Spleen (tissue), 11 donors: ENCODE results near the gene PROM1. TPM values are rescaled to one million over a fixed set of nuclear protein-coding genes. Genes with fewer than 3 reads are reported as not detected.

Source experiments
- DNase-seq: peaks from one replicate; pipeline ENCODE4 v3.0.0-alpha.2; 2020
- H3K27ac ChIP-seq, 8 donors: fragments of 200-600 bp; sonication (generic) in 7 of 8; 1 replicate in 4 of 8; 2 replicates in 4 of 8; pipeline versions ENCODE4 v1.5.0 to v1.8.0; 2016 to 2021; ENCODE audit warnings: inconsistent platforms in 4 of 8, mild to moderate bottlenecking in 4 of 8, moderate library complexity in 1 of 8
- H3K27me3 ChIP-seq, 7 donors: fragments of 200-600 bp; sonication (generic) in 6 of 7; replicated peaks in 1 of 7; 1 replicate in 4 of 7; 2 replicates in 3 of 7; pipeline versions ENCODE4 v1.5.0 to v1.8.0; 2016 to 2021; ENCODE audit warnings: inconsistent platforms in 3 of 7, mild to moderate bottlenecking in 1 of 7
- H3K36me3 ChIP-seq, 6 donors: fragments of 200-600 bp; sonication (generic) in 5 of 6; 1 replicate in 4 of 6; 2 replicates in 2 of 6; pipeline versions ENCODE4 v1.5.0 to v1.8.0; 2016 to 2021; ENCODE audit warnings: inconsistent platforms in 2 of 6
- H3K4me1 ChIP-seq, 6 donors: fragments of 200-600 bp; sonication (generic) in 5 of 6; 1 replicate in 3 of 6; 2 replicates in 3 of 6; pipeline versions ENCODE4 v1.5.0 to v1.8.0; 2016 to 2021; ENCODE audit warnings: inconsistent platforms in 3 of 6
- H3K4me3 ChIP-seq, 8 donors: fragments of 200-600 bp; sonication (generic) in 7 of 8; 1 replicate in 4 of 8; 2 replicates in 4 of 8; pipeline versions ENCODE4 v1.5.0 to v1.8.0; 2016 to 2021; ENCODE audit warnings: inconsistent platforms in 4 of 8, mild to moderate bottlenecking in 4 of 8, moderate library complexity in 2 of 8
- H3K9me3 ChIP-seq, 8 donors: fragments of 200-600 bp; sonication (generic) in 7 of 8; 1 replicate in 4 of 8; 2 replicates in 4 of 8; pipeline versions ENCODE4 v1.5.0 to v1.8.0; 2016 to 2021; ENCODE audit warnings: inconsistent platforms in 4 of 8
- POLR2A ChIP-seq, 3 donors: fragments of 450-650 bp; IDR thresholded peaks; one replicate each; pipeline ENCODE4 v1.5.1; 2017; ENCODE audit warnings: antibody characterized with exemption in 3 of 3, mild to moderate bottlenecking in 1 of 3
- POLR2AphosphoS5 ChIP-seq, 3 donors: sonication (generic); formaldehyde crosslinking; IDR thresholded peaks; one replicate each; pipeline ENCODE4 v1.5.1; 2017; ENCODE audit warnings: antibody characterized with exemption in 3 of 3
- WGBS, 5 donors: extraction: QIAGEN DNeasy Blood & Tissue Kit in 3 of 5; methylation state at CpG; one replicate each; pipeline versions ENCODE4 v1.1.5 to v1.1.7; 2013 to 2018; 5-methylcytosine and 5-hydroxymethylcytosine counted together
- intact Hi-C: fragments of 100-400 bp; cut with DNase I; formaldehyde crosslinking; loops from one replicate; pipeline ENCODE4 v1.15.0; 2023; ENCODE audit warnings: low total_unique reads
- polyA plus RNA-seq, 3 donors: library from polyadenylated mRNA; stranded (reverse); fragments of 200-250 nt; gene quantifications; one replicate each; pipeline ENCODE4 v1.2.1, GENCODE V29; 2013
- total RNA-seq, 7 donors: library from RNA; depleted of rRNA in 3 of 7; stranded (reverse); fragments of >200 nt in 3 of 7; fragmentation: NEBNext Ultra II Directional in 4 of 7; extraction: Animal tissue kit (Norgen Biotek cat#: 25700) in 4 of 7; gene quantifications; one replicate each; pipeline versions ENCODE4 v1.1.0 to v1.2.1, GENCODE V29; 2016 to 2021
- TF ChIP-seq, protein P1 (sequence below), 11 experiments: fragments of 200-600 bp in 7 of 11; fragments of 450-650 bp in 4 of 11; sonication (generic) in 4 of 11; IDR thresholded peaks in 8 of 11; conservative IDR thresholded peaks in 3 of 11; 1 replicate in 7 of 11; 2 replicates in 4 of 11; pipeline versions ENCODE4 v1.4.0 to v1.8.0; 2016 to 2021; ENCODE audit warnings: antibody characterized with exemption in 11 of 11, inconsistent platforms in 4 of 11, mild to moderate bottlenecking in 1 of 11
- donor health status: healthy with polysubstance abuse.
- donor health status: DM: no; HTN: no; CAD: no; lungs with moderate emphysema.
- donor health status: DM: no; HTN: no; CAD: no.
- donor health status: Bipolar disorder and iron deficiency.
- donor health status: healthy.
- donor health status: DM: no; HTN: no; CAD: no.
- donor health status: DM: yes; HTN: yes; CAD: no.

The PROM1 gene
- total and polyA plus RNA-seq, 10 donors: 0.15 to 4.6 (median 0.93) TPM

DNA sequence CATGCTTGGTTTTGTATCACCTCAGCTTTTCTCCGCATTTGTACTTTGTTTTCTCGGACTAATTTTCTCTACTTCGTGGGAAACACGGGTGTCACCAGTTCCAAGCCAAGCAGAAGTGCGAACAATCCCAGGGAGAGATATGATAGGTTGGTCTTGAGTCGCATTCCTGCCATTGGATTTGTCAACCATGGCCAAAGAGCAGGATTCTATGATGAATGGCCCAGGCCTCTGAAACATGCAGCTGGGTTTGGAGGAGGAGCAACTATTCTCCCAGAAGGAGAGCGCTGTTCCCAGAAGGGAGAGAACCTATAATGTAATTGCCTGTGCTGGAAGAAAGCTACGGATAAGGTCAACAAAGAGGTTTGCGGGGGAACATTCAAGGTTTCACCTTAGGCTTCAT, 135.0 kb downstream of the PROM1 start:
- intact Hi-C loops: no loop called here
- 79 to 94% (median 92%) methylated on average over 9 of the region's 9 CpGs for WGBS, 5 donors
- H3K4me1 ChIP-seq: no peaks in the 10 kb centered on the region

DNA sequence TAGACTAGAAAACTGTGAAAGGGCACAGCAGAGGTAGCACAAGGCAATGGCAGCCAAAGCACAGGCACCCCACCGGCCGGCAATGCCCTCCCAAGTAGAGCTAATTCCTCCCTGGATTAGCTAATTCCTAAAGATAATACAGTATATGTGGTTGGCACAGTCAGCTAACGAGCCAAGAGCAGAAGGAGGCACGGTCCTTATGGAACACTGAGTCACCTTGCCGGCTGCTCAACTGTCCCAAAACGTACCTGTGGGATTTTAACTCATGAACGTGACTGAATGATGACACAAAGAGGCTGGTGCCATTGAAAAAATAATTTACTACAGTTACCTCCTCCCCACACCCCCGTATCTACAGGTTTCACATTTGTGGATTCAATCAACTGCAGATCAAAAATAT, 136.1 kb downstream of the PROM1 start:
- Histone ChIP-seq H3K9me3 (no peaks in the 10 kb centered on the region), H3K27ac (no peak overlapping the region), H3K27me3 (no peaks in the 10 kb centered on the region), H3K36me3 (no peaks in the 10 kb centered on the region), H3K4me1 (no peaks in the 10 kb centered on the region), H3K4me3 (no peak overlapping the region)
- intact Hi-C loops: no loop called here
- TF ChIP-seq POLR2AphosphoS5 (IDR thresholded peaks at IDR 0.05) (no peak), POLR2A (IDR thresholded peaks at IDR 0.05) (no peak)
- TF ChIP-seq, protein P1, sequence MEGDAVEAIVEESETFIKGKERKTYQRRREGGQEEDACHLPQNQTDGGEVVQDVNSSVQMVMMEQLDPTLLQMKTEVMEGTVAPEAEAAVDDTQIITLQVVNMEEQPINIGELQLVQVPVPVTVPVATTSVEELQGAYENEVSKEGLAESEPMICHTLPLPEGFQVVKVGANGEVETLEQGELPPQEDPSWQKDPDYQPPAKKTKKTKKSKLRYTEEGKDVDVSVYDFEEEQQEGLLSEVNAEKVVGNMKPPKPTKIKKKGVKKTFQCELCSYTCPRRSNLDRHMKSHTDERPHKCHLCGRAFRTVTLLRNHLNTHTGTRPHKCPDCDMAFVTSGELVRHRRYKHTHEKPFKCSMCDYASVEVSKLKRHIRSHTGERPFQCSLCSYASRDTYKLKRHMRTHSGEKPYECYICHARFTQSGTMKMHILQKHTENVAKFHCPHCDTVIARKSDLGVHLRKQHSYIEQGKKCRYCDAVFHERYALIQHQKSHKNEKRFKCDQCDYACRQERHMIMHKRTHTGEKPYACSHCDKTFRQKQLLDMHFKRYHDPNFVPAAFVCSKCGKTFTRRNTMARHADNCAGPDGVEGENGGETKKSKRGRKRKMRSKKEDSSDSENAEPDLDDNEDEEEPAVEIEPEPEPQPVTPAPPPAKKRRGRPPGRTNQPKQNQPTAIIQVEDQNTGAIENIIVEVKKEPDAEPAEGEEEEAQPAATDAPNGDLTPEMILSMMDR (IDR thresholded peaks at IDR 0.05 in 8 of 11, conservative IDR thresholded peaks at IDR 0.05 in 3 of 11): no peak
- 82 to 92% (median 91%) methylated on average over 8 of the region's 8 CpGs for WGBS, 5 donors
- no peak for DNase-seq

More for the DNA sequence above, 135.0 kb downstream of the PROM1 start:
- no peak overlapping the region for H3K4me3 ChIP-seq
- no peaks in the 10 kb centered on the region for H3K27me3 ChIP-seq
- H3K9me3 ChIP-seq: peaks cover 0 to 3% (median 0%) of the 10 kb centered on the region in 8 donors
- no peaks in the 10 kb centered on the region for H3K36me3 ChIP-seq
- TF ChIP-seq POLR2AphosphoS5 (IDR thresholded peaks at IDR 0.05): no peak
- no peak for TF ChIP-seq POLR2A (IDR thresholded peaks at IDR 0.05)
- TF ChIP-seq, protein P1 (IDR thresholded peaks at IDR 0.05 in 8 of 11, conservative IDR thresholded peaks at IDR 0.05 in 3 of 11): no peak
- H3K27ac ChIP-seq: no peak overlapping the region
- DNase-seq: no peak

DNA sequence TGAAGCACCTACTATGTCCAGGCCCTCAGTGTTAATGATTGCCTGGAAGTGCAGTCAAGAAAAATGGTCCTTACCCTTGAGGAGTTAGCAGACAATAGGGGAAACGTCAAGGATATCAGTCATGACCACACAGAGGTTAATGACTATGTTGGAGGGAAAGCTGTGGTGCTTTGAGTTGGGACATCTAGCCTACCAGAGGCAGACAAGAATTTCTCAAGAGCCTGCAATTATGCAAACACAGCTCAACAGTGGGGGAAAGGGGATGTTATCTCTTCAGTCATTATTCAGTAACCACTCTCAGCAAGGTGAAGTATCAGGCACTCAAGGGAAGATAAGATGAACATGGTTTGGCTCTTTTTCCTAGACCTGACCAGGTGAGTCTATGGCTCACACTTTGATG, 138.3 kb downstream of the PROM1 start:
- DNase-seq: no peak
- Histone ChIP-seq H3K36me3 (no peaks in the 10 kb centered on the region), H3K27me3 (no peaks in the 10 kb centered on the region), H3K9me3 (no peaks in the 10 kb centered on the region), H3K27ac (no peak overlapping the region), H3K4me3 (no peak overlapping the region), H3K4me1 (no peaks in the 10 kb centered on the region)
- 38 to 64% (median 42%) methylated on average over 1 of the region's 1 CpG for WGBS, 5 donors
- intact Hi-C loops: no loop called here
- no peak for TF ChIP-seq POLR2AphosphoS5 (IDR thresholded peaks at IDR 0.05)
- no peak for TF ChIP-seq POLR2A (IDR thresholded peaks at IDR 0.05)
- TF ChIP-seq, protein P1 (IDR thresholded peaks at IDR 0.05 in 8 of 11, conservative IDR thresholded peaks at IDR 0.05 in 3 of 11): no peak

DNA sequence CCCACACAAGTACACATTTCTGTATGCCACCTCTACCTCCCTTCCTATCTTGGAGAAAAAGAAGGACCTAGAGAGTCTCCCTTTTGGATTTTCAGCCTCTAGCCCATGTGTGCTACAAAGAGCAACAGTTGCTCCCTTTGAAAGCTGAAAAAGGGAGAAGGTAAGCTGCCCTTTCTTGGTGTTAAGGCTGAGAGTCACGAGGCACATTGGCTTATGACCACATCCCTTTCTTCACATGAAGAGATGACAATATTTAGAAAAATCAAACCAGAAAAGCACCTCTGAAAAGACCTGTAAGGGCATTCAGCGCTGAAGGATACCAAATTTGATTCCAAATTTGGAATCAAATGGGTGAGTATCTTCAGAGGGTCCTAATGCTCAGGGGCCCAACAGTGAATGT, 138.9 kb downstream of the PROM1 start:
- no peak overlapping the region for H3K4me3 ChIP-seq
- no peaks in the 10 kb centered on the region for H3K36me3 ChIP-seq
- no peak overlapping the region for H3K27ac ChIP-seq
- intact Hi-C loops: no loop called here
- WGBS, 5 donors: 65 to 88% (median 70%) methylated on average over 2 of the region's 2 CpGs
- TF ChIP-seq, protein P1 (IDR thresholded peaks at IDR 0.05 in 8 of 11, conservative IDR thresholded peaks at IDR 0.05 in 3 of 11): no peak
- TF ChIP-seq POLR2AphosphoS5 (IDR thresholded peaks at IDR 0.05) (no peak), POLR2A (IDR thresholded peaks at IDR 0.05) (no peak)
- no peak for DNase-seq
- no peaks in the 10 kb centered on the region for H3K4me1 ChIP-seq
- no peaks in the 10 kb centered on the region for H3K9me3 ChIP-seq
- H3K27me3 ChIP-seq: no peaks in the 10 kb centered on the region
